ENCODE data around the gene SIKE1.

SIKE1 gene

GRCh38 chr1:114770989-114771388 is 9.5 kb downstream of the SIKE1 start:
- in situ Hi-C loops (cut with MboI; ENCODE audit: low pct_unique_long_range_greater_than_20kb, low sequenced_read_pairs, unreplicated experiment) = no loop called here

DNA sequence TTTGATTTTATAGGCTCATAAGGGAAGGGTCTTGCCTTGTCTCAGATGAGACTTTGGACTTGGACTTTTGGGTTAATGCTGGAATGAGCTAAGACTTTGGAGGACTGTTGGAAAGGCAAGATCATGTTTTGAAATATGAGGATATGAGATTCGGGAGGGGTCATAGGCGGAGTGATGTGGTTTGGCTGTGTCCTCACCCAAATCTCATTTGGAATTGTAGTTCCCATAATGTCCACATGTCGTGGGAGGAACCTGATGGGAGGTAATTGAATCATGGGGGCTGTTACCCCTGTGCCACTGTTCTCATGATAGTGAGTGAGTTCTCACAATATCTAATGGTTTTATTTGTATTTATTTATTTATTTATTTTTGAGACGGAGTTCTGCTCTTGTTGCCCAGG is 15.8 kb downstream of the SIKE1 start:
- DNase-seq (ENCODE audit: low spot score) = no peak
- TF ChIP-seq, protein P1, sequence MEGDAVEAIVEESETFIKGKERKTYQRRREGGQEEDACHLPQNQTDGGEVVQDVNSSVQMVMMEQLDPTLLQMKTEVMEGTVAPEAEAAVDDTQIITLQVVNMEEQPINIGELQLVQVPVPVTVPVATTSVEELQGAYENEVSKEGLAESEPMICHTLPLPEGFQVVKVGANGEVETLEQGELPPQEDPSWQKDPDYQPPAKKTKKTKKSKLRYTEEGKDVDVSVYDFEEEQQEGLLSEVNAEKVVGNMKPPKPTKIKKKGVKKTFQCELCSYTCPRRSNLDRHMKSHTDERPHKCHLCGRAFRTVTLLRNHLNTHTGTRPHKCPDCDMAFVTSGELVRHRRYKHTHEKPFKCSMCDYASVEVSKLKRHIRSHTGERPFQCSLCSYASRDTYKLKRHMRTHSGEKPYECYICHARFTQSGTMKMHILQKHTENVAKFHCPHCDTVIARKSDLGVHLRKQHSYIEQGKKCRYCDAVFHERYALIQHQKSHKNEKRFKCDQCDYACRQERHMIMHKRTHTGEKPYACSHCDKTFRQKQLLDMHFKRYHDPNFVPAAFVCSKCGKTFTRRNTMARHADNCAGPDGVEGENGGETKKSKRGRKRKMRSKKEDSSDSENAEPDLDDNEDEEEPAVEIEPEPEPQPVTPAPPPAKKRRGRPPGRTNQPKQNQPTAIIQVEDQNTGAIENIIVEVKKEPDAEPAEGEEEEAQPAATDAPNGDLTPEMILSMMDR (IDR thresholded peaks at IDR 0.05; ENCODE audit: extremely low read depth, insufficient read depth, missing control alignments) = no peak
- in situ Hi-C loops (cut with MboI; ENCODE audit: low pct_unique_long_range_greater_than_20kb, low sequenced_read_pairs, unreplicated experiment) = no loop called here

More at GRCh38 chr1:114770989-114771388, 9.5 kb downstream of the SIKE1 start:
- TF ChIP-seq, protein P1 (IDR thresholded peaks at IDR 0.05; ENCODE audit: extremely low read depth, insufficient read depth, missing control alignments) = no peak
- no peak for DNase-seq (ENCODE audit: low spot score)

DNA sequence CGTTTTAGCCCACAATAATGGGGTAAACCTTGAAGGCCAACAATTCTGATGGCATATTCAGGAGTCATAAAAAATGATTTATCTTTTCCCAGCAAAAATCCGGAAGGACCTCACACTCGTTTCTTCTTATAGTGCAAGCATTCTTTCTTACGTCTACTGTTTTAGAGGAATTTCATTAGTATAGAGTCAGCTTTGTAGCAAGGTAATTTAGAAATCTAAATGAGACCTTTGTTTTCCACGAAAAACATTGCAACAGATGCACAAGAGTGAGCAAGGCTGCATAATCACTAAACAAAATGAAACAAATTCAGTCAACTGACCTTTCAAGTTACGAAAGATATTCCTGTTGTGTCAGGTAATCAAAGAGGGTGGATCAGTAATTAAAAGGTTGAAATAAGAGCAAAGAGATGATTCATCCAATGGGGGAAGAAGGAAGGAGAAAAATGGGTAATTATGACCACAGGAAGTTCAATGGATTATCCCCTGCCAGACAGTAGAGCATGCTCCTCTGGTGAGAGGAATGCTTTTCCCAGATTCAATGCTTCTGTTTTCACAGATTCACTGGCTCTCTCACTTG is 22.1 kb downstream of the SIKE1 start:
- in situ Hi-C loops (cut with MboI; ENCODE audit: low pct_unique_long_range_greater_than_20kb, low sequenced_read_pairs, unreplicated experiment) = no loop called here
- DNase-seq (ENCODE audit: low spot score) = no peak
- TF ChIP-seq, protein P1 (IDR thresholded peaks at IDR 0.05; ENCODE audit: extremely low read depth, insufficient read depth, missing control alignments) = no peak

- in situ Hi-C loops (cut with MboI; ENCODE audit: low pct_unique_long_range_greater_than_20kb, low sequenced_read_pairs, unreplicated experiment) = no loop called here
- TF ChIP-seq, protein P1 (IDR thresholded peaks at IDR 0.05; ENCODE audit: extremely low read depth, insufficient read depth, missing control alignments) = peak; percentile 41
- peak; percentile 85 for DNase-seq (ENCODE audit: low spot score)
These were observed 22.8 kb downstream of the SIKE1 start, which contains the start of gene CSDE1 for GRCh38 chr1:114757455-114758255. CSDE1 (minus strand) TSS chr1:114757984; CDS start chr1:114739890, 18,094 bp downstream.

DNA sequence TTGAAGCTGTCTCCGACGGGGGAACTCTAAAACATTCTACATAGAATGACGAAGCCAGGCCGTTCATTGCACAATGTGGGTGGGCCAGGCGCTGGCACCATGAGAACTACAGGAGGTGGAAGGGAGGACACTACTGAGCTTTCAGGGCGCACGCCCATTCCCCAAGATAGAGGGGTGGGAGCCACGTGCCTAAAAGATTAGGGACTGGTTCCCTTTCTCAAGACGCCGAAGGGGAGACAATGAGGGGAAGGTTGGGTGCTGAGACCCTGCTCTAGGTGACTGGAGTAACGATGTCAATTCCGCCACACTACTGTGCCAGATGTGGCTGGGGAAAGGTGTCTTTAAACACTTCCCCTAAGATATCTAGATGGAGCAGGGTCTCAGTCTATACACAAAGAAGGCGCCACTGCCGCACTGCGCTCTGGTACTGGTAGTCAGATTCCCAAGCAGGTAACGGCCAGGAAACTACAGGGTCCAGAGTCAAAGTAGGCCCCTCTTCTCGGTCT is 23.5 kb downstream of the SIKE1 start:
- in situ Hi-C loops (cut with MboI; ENCODE audit: low pct_unique_long_range_greater_than_20kb, low sequenced_read_pairs, unreplicated experiment) = no loop called here
- TF ChIP-seq, protein P1 (IDR thresholded peaks at IDR 0.05; ENCODE audit: extremely low read depth, insufficient read depth, missing control alignments) = no peak
- no peak for DNase-seq (ENCODE audit: low spot score)

DNA sequence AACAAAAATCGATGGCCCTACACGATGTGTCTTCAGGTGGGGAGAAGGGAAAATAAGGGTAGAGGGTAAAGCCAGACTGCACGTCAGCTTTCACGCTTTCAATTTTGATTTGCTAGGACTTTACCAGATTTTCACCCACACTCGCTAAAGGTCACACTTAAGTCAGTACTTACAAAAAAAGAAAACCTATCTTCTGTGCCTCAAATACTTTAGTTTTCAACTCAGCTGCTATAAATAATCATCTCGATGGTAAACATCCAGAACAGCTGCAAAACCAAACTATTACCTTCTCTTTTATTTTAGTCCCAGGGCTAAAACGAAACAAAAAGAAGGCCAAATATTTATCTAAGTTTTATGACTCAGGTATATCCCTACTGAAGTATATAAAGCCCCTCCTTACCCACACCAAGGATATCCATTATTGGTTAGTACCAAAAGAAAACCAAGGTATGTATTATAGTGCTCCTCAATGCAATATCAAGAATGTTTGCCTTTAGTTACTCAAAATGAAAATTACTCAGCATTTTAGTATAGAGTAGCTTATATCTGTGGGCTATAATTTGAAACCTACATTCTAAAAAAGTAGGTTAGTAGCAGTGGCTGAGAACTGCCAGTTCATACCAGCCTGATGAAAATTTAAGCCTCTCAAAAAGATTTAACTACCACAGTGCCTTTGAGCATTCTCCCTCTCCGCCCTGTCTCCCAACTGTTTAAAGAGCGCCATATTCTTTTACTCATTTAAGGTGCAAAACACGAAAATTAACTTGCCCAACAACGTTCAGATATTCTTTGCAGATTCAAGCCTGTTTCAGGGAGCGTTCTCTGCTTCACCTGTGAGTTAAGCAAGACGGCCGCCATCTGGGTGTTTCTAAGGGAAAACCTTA is 24.2 kb downstream of the SIKE1 start:
- in situ Hi-C loops (cut with MboI; ENCODE audit: low pct_unique_long_range_greater_than_20kb, low sequenced_read_pairs, unreplicated experiment) = no loop called here
- DNase-seq (ENCODE audit: low spot score) = peak; percentile 59
- TF ChIP-seq, protein P1 (IDR thresholded peaks at IDR 0.05; ENCODE audit: extremely low read depth, insufficient read depth, missing control alignments) = no peak
